ENCODE data around the gene ZNF892. TPM values are rescaled to one million over a fixed set of nuclear protein-coding genes. Genes with fewer than 3 reads are reported as not detected.

The ZNF892 gene
- total and polyA plus RNA-seq, 2 of the 13 experiments (the other 11 are each of a cell fraction or from before 2014, with no cell fraction given) = not detected

DNA sequence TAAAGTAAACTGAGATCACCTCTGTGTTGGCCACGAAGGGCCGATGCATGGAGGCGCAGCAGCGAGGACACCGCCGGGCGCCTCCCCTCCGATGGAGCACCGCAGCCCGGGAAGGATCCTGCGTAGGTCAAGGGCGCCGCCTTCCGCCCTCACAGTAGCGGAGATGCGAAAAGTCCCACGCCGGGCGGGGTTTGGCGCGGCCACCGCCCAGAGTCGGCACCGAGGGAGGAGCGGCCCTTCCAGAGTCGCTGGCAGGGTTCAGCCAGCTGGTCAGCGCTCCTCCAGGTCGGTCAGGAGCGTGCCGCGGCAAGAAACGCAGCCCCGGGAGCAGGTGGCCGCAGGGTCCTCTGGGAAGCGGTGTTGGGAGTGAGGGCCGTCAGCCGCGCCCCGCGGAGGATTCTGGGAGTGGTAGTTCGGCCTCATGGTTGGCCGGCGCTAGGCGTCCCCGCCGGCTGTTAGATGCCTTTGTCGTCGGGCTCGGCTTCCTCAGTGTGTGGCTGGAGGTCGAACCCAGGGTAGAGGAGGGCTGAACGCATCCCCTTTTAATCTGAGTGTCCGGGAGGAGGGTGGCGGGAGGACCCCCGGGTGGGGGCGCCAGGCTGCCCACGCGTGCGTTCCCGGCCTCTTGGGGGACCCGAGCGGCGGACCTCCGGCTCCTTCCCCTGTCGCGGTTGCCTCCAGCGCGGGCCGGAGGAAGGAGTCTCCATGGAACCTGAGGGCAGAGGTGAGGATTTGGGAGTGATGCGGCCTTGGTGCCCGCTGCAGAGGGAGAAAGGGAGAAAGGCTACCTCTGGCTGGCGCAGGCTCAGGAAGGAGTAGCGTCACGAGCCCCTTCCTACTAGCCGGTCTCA is at the start of gene ZNF892 (continued):
- TF ChIP-seq PPARG (CRISPR knock-in tag; conservative IDR thresholded peaks at IDR 0.05) (no peak), JUND (CRISPR knock-in tag; IDR thresholded peaks at IDR 0.05) (no peak), ZMYM3 (CRISPR knock-in tag; IDR thresholded peaks at IDR 0.05) (no peak), HOXA5 (CRISPR knock-in tag; IDR thresholded peaks at IDR 0.05) (peak; percentile 61; the same call in 1 of the 2 replicates), HOXA3 (CRISPR knock-in tag; IDR thresholded peaks at IDR 0.05) (peak; percentile 86), IKZF1 (IDR thresholded peaks at IDR 0.05) (no peak), ZFP62 (CRISPR knock-in tag; IDR thresholded peaks at IDR 0.05) (0 out of 2 replicates have a peak, but pooled peaks have one; percentile 47), HDAC1 (CRISPR knock-in tag; IDR thresholded peaks at IDR 0.05) (peak; percentile 75), SNRNP70 (IDR thresholded peaks at IDR 0.05; ENCODE audit: low read depth, low read length) (no peak), SP5 (CRISPR knock-in tag; IDR thresholded peaks at IDR 0.05; ENCODE audit: borderline replicate concordance, low read depth) (no peak), SETDB1 (CRISPR knock-in tag; IDR thresholded peaks at IDR 0.05; ENCODE audit: borderline replicate concordance) (0 out of 2 replicates have a peak, but pooled peaks have one; percentile 49), MTF1 (CRISPR knock-in tag; IDR thresholded peaks at IDR 0.05) (no peak), FOXC1 (CRISPR knock-in tag; IDR thresholded peaks at IDR 0.05; ENCODE audit: borderline replicate concordance) (peak; percentile 62; the same call in 1 of the 2 replicates), PRMT3 (CRISPR knock-in tag; IDR thresholded peaks at IDR 0.05; ENCODE audit: borderline replicate concordance, low read depth) (no peak), ZNF343 (CRISPR knock-in tag; IDR thresholded peaks at IDR 0.05) (no peak), KAT8 (CRISPR knock-in tag; IDR thresholded peaks at IDR 0.05) (peak; percentile 56; the same call in 1 of the 2 replicates), KDM2A (CRISPR knock-in tag; IDR thresholded peaks at IDR 0.05; ENCODE audit: borderline replicate concordance, low read depth) (peak; percentile 26; the same call in 1 of the 2 replicates), ZBTB20 (CRISPR knock-in tag; IDR thresholded peaks at IDR 0.05; ENCODE audit: borderline replicate concordance, low read depth) (no peak), POLR2G (IDR thresholded peaks at IDR 0.05; ENCODE audit: low read depth, low read length) (0 out of 2 replicates have a peak, but pooled peaks have one; percentile 42)
- TF ChIP-seq, protein P1, sequence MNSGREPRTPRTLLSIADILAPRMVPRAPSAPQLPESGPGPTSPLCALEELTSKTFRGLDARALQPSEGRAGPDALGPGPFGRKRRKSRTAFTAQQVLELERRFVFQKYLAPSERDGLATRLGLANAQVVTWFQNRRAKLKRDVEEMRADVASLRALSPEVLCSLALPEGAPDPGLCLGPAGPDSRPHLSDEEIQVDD (CRISPR knock-in tag; IDR thresholded peaks at IDR 0.05; ENCODE audit: borderline replicate concordance) = peak; percentile 70; the same call in 1 of the 2 replicates
- TF ChIP-seq, protein P2, sequence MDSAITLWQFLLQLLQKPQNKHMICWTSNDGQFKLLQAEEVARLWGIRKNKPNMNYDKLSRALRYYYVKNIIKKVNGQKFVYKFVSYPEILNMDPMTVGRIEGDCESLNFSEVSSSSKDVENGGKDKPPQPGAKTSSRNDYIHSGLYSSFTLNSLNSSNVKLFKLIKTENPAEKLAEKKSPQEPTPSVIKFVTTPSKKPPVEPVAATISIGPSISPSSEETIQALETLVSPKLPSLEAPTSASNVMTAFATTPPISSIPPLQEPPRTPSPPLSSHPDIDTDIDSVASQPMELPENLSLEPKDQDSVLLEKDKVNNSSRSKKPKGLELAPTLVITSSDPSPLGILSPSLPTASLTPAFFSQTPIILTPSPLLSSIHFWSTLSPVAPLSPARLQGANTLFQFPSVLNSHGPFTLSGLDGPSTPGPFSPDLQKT (CRISPR knock-in tag; IDR thresholded peaks at IDR 0.05; ENCODE audit: borderline replicate concordance) = no peak; the same call in 1 of the 2 replicates
- TF ChIP-seq, protein P3, sequence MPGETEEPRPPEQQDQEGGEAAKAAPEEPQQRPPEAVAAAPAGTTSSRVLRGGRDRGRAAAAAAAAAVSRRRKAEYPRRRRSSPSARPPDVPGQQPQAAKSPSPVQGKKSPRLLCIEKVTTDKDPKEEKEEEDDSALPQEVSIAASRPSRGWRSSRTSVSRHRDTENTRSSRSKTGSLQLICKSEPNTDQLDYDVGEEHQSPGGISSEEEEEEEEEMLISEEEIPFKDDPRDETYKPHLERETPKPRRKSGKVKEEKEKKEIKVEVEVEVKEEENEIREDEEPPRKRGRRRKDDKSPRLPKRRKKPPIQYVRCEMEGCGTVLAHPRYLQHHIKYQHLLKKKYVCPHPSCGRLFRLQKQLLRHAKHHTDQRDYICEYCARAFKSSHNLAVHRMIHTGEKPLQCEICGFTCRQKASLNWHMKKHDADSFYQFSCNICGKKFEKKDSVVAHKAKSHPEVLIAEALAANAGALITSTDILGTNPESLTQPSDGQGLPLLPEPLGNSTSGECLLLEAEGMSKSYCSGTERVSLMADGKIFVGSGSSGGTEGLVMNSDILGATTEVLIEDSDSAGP (CRISPR knock-in tag; IDR thresholded peaks at IDR 0.05; ENCODE audit: borderline replicate concordance) = peak; percentile 61; the same call in 1 of the 2 replicates
- TF ChIP-seq, protein P4, sequence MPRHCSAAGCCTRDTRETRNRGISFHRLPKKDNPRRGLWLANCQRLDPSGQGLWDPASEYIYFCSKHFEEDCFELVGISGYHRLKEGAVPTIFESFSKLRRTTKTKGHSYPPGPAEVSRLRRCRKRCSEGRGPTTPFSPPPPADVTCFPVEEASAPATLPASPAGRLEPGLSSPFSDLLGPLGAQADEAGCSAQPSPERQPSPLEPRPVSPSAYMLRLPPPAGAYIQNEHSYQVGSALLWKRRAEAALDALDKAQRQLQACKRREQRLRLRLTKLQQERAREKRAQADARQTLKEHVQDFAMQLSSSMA (CRISPR knock-in tag; IDR thresholded peaks at IDR 0.05) = 0 out of 2 replicates have a peak, but pooled peaks have one; percentile 52
- TF ChIP-seq, protein P5, sequence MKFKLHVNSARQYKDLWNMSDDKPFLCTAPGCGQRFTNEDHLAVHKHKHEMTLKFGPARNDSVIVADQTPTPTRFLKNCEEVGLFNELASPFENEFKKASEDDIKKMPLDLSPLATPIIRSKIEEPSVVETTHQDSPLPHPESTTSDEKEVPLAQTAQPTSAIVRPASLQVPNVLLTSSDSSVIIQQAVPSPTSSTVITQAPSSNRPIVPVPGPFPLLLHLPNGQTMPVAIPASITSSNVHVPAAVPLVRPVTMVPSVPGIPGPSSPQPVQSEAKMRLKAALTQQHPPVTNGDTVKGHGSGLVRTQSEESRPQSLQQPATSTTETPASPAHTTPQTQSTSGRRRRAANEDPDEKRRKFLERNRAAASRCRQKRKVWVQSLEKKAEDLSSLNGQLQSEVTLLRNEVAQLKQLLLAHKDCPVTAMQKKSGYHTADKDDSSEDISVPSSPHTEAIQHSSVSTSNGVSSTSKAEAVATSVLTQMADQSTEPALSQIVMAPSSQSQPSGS (CRISPR knock-in tag; IDR thresholded peaks at IDR 0.05) = peak; percentile 18; the same call in 1 of the 2 replicates
